HG03196 (cell line): ENCODE data around the gene RPL37.
A peak's percentile ranks its signal among the peaks of the same experiment; 100 is the strongest.
"Not testable (repeated sequence)": the region's sequence is repeated elsewhere in the genome, so short reads cannot be mapped to it uniquely, and the experiment has no call there.

Source experiments
- ATAC-seq: cut with Tn5 transposase; IDR thresholded peaks from one replicate; pipeline ENCODE4 v1.9.1; 2021; ENCODE audit not compliant: unreplicated experiment

Gene RPL37

DNA sequence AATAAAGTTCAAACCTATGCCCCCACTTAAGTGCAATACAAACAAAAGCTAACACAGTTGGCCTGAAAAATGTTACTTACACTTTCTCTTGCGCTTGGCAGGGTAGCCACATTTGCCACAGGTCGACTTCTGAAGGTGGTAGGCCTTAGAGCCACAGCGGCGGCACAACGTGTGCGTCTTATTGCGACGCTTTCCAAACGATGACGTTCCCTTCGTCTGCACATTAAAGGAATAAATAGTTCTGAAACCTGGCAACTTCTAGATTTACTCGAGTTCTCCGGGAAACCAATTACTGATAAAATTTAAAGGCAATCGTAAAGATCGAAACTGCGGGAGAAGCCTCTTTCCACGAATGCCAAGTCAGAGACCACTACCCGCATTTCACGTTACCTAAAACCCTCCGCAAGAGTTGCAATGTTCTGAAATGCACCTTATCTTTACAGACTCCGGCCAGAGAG lies 602 bp downstream of the RPL37 start:
- no peak for ATAC-seq

DNA sequence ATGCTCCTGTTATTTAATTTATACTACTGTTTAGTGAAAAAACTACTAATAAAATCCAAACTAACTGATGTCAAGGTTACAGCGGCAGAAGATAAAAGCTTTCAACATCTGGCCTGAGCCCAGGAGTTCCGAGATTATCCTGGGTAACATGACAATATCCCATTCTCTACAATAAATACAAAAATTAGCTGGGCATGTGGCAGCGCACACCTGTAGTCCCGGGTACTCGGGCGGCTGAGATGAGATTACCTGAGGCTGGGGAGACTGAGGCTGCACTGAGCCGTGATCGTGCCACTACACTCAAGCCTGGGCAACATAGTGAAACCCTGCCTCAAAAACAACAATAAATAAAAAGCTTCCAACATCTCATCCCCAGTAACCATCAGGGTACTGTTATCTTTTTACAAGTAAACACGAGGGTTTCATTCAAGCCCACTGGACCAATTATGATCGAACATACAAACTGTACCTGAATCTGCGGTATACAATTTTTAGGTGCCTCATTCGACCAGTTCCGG lies 1.3 kb downstream of the RPL37 start:
- ATAC-seq: no peak

DNA sequence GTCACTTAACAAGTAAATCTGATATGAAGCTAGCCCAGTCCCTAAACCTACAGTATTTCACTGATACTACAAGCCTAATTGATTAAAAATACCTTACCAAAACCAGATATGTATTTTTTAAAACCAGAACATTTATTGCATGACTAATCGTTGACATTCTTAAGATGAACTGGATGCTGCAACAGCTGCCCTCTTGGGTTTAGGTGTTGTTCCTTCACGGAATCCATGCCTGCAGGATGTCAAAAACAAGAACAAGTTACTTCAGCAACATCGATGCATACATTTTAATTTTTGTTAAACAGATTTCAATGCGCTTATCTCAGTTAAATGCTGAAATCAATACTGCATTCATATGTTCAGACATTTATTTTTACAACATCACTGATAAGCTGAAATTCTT lies 2.7 kb downstream of the RPL37 start:
- ATAC-seq: no peak

DNA sequence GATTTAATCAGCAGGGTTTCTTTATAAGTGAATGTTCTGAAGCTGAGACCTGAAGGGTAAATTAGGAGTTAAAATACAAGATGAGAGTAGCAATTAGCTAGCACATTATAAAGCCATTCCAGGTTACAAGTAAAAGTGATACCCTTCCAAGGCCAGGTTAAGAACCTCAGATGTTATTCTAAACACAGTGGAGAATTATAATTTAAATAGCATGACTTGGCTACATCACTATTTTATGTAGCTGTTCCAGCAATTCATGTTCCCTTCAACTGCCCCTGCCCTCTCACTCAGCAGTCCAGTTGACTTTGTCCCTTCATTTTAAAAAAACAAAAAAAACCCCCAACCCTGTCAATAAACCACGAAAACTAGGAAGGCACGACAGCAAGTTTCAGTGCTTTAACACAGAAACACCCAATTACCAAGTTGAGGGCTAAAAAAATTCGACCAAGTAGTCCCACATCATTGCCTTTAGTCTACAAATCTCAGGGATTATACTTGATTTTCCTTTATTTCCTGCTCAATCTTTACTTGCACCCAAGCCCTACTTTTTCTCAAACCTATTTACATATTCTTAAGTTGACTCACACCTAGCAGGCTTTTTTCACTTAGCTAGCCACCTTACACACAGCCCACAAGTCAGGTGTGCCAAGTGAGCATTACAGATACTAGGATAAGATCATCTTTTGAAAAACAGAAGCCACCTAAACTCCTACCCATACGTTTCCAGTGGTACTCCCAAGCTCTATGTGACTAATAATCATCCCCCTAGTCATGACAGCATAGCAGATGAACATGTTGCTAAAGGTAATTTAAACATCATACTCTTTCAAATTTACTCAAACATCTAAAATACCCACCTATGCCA lies 3.4 kb downstream of the RPL37 start:
- ATAC-seq: peak; percentile 21

DNA sequence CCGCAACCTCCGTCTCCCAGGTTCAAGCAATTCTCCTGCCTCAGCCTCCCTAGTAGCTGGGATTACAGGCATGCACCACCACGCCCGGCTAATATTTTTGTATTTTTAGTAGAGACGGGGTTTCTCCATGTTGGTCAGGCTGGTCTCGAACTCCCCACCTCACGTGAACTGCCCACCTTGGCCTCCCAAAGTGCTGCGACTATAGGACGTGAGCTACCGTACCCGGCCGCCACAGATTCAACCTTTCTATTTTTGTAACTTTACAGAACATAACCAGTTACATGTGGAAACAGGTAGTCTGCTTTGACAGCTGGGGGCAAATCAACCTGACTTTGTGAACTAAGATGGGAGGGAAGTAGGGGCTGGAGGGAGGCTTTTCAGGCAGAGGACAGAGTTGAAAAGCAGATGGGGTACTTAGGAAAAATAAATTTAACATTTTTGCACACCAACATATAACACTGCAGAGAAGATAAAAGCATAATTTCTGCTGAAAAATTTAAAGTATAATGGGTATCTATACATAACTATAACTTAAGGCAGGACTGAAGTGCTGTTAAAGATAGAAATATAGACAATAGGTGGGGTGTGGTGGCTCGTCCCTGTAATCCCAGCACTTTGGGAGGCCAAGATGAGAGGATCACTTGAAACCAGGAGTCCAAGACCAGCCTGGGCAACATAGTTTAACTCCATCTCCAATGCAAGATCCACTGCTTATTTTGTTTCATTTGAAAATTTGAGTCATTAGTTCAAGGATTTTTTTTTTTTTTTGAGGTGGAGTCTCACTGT lies 5.1 kb downstream of the RPL37 start:
- ATAC-seq: no peak

DNA sequence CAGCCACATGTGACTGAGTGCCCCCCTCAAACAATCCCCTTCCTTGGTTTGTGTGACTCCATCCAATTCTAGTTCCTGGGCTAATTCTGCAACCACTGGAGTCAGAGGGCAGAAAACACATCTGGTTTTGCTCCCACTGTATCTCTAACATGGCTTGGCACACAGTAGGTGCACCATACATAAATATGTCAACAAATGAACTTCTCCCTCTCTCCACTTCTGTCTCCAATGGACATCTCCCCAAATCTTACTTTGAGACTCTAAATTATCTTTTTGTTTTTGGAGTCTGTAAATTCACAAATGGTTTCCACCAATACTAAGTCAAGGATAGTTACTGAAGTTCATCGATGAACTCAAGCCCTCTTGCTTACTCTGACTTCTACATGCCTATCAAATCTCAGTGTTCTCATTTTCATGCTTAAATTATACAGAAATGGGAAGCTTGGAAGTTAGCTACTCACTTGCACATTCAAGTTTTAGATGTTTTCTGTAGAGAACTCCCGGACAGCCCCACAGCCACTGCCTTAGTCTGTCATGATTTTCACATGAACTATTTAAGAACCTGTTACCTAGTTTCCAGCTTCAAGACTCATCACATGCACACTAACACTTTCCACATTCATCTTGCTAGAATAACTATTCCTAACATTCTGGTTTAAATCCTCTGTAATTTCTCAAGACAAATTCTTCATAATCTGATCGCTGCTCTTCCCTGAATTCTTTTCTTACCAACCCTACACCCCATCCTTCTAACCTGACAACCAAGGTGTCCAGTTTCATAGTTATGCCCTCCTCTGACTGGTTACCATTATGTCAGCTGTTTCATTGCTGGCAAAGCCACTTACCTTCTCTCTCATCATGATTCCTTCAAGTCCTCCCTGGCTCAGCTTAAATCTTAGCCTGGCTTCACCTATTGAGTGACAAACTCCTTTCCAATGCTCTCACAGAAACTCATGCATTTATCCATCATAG lies 6.0 kb downstream of the RPL37 start:
- ATAC-seq: no peak

DNA sequence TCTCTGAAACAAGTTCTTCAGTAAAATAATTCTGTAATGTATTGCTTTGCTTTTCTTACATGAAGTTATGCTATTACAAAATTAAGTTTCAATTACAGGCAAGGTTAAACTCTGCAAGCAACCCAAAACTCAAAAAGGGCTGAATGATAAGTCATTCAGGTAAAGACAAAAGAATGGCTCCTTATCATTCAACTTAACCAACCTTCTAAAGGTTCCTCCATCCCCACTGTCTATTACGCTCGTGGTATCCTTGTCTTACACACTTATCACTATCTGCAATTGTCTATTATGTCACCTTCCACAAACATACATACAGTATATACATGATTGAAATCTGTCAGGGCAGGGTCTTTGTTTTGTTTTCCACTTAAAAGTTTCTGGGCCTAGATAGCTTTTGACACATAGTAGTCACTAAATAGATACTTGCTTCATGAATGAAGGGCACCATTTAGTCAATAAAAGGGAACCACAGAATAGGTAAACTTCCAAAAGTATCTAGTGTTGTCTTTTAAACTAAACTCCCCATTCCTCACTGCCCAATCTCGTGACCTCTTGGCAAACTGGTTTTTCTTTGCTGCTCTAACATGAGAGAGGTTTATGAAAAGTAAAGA lies 6.9 kb downstream of the RPL37 start:
- no peak for ATAC-seq

DNA sequence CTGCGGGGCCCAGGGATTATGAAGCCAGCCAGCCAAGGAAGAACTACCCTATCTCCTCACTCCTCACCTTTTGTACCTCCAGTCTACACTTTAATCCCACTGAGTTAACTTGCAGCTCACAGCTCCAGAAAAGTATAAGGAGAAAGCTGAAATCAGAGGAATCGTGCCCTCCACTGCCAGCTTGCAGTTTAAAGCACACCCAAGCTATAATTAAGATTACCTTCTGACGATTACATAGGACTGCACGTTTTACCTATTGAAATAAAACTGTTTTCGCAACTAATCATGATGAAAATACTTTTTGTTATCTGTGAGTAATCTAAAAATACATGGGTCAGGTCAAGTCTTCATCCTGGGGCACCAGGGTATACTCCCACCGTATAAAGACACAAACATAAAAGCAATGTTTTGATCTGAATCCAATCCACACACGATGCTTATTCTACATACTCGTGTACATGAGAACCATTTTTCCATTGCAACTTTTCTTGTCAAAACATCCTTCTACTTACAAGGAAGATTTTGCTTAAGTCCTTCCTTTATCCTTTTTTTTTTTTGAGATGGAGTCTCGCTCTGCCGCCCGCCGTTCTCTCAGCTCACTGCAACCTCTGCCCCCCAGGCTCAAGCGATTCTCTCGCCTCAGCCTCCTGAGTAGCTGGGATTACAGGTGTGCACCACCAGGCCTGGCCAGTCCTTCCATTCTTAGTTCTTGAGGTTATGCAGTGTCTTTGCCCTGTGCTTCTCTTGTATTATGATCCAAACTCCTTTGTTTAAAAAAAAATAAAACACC lies 7.6 kb downstream of the RPL37 start:
- ATAC-seq: no peak

DNA sequence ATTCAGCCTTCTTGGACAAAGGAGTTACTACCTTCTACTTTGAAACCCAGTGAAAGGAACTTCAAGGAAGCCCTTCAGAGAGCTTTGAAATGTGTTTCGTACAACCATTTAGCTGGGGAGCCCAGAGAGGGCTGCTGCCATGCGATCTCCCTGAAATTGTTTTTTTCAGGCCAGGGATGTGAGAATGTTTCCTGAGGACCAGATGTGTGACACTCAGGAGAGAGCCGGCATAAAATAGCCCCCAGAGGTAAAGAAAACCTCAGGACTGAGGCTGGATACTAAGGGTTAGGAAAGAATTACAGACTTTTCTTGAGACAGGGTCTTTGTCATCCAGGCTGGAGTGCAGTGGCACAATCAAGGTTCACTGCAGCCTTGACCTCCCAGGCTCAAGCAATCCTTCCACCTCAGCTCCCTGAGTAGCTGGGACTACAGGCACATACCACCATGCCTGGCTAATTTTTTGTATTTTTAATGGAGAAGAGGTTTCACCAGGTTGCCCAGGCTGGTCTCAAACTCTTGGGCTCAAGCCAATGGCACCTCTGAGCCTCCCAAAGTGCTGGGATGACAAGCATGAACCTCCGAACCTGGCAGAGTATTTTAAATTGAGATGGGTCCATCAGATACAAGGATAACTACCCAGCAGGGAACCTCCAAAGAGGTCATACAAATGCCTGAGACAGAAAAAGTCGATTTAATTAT lies 8.4 kb downstream of the RPL37 start:
- ATAC-seq: no peak

DNA sequence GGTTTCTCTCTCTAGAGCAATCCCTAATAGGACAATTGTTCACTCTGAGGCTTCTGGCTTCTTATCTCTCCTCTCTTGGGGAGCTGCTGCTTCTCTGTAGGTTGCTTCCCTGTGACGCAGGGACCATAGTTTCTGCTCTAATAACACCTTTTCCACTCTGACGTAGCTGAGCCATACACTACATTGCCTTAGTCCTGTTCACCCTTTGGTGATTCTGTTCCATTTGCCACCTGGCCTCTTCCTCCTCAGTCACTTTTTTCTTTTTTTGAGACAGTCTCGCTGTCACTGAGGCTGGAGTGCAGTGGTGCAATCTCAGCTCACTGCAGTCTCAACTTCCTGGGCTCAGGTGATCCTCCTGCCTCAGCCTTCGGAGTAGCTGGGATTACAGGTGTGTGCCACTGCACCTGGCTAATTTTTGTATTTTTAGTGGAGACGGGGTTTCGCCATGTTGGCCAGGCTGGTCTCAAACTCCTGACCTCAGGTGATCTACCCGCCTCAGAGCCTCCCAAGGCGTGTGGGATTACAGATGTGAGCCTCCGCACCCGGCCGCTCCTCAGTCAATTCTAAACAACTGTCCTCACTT lies 9.5 kb downstream of the RPL37 start:
- ATAC-seq: not testable (repeated sequence)

DNA sequence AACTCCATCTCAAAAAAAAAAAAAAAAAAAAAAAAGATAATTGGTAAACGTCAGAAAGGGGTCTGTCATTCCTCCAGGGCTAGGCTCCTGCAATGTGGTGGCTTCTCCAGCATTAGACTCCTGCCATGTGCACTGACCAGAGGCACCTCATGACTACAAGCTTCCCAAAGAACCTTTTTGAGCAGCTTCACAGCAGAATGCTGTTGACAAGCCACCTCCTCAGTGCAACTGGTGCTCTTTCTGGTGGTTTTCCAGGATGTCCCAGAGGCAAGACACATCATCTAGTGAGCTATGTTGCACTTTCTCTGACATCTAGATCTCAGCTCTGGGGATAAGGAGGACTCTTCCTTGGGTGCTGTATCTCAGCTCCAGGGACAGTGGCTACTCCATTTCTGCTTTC lies 11.6 kb downstream of the RPL37 start:
- ATAC-seq: no peak

DNA sequence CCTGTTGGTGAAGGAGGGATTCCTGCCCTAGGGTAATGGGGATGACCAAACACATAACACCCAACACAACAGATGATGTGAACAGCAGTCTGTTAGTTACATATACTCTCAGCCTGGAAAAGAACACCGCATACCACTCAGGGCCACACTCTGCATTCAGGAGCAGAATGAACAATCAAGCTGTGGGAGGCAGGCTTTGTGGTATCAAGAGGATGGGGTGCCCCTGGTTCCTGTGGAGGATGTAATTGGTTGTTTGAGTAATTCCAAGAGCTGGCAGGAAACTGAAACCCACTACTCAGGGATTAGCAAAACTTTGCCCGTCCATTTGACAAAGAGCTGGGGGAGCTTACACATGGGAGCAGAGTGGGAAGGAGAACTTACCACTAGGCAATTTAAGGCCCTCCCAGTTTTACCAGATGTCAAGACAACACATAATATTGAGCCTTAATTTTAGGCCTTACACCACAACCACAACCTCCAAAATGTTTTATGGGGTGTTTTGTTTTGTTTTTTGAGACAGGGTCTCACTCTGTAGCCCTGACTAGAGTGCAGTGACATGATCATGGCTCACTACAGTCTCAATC lies 21.2 kb downstream of the RPL37 start:
- no peak for ATAC-seq

DNA sequence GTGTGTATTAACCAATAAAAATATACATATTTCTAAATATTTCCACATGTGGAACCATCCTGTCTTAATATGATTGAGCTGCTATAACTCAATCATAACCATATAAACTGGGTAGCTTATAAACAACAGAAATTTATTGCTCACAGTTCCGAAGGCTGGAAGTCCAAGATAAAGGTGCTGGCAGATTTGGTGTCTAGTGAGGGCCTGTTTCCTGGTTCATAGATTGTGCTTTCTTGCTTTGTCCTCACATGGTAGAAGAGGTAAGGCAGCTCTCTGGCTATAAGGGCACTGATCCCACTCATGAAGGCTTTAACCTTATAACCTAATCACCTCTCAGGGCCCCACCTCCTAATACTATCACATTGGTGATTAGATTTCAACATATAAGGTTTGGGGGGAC lies 22.9 kb downstream of the RPL37 start:
- no peak for ATAC-seq

DNA sequence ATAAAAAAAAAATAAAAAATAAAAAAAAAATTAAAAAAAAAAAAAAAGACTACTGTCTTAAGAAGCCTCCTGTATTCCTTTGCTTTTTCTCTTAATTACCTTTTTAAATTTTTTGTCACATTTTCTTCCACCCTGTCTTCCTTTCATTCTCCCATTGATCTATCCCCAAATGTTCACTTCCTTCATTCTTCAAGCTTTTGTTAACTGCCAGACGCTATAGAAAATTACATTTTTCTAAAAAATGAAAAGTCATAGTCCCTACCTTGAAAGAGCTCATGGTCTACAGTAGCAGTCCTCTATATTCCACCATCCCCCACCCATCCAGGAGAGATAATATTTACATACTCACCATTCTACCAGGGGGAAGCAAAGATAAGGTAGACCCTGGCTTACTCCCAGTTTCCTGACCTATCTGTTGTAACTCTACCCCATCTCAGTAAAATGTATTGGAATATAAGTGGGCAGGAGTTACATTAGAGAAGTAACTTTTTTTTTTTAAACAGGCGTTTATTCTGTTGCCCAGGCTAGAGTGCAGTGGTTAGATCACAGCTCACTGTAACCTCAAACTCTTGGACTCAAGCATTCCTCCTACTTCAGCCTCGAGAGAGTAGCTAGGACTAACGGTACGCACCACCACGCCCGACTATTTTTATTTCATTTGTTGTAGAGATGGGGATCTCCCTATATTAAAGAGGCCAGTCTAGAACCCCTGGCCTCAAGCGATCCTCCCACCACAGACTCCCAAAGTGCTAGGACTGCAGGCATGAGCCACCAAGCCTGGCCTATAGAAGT lies 33.1 kb downstream of the RPL37 start:
- no peak for ATAC-seq

DNA sequence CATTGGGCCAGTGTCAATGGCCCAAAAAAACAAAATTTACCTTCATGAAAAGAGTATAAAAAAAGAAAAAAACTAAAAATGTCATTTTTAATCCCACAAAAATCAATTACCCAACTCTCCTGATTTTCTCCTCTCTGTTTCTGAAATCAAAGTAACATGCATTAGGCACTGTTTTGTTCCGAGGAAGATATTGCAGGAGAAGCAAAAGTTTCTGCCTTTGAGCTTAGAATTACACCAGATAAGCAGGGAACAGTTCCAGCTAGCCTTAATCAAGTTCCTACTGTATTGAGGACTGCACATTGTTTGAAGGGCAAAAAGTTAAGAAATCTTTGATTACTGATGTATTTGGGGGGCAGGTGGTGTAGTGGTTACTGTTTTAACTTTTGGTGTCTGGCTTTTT lies 35.8 kb downstream of the RPL37 start:
- ATAC-seq: no peak

DNA sequence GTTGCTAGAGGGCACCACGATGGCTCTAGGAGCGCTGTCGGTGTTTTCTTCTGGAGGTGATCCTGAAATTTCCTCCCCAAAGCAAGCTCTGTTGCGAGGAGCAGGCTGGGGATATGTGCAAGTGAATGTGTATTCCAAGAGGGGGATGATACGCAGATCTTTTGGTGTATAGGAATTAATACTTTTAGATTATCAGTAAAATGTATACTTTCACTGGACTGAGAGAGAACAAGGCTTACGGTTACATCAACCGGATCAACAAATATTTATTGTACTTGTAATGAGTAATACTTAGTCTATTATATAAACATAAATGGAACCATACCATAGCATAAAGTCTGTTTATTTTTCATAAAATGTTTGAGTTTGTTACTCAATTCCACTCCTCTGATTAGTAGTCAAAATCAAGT lies 36.2 kb downstream of the RPL37 start:
- ATAC-seq: no peak

DNA sequence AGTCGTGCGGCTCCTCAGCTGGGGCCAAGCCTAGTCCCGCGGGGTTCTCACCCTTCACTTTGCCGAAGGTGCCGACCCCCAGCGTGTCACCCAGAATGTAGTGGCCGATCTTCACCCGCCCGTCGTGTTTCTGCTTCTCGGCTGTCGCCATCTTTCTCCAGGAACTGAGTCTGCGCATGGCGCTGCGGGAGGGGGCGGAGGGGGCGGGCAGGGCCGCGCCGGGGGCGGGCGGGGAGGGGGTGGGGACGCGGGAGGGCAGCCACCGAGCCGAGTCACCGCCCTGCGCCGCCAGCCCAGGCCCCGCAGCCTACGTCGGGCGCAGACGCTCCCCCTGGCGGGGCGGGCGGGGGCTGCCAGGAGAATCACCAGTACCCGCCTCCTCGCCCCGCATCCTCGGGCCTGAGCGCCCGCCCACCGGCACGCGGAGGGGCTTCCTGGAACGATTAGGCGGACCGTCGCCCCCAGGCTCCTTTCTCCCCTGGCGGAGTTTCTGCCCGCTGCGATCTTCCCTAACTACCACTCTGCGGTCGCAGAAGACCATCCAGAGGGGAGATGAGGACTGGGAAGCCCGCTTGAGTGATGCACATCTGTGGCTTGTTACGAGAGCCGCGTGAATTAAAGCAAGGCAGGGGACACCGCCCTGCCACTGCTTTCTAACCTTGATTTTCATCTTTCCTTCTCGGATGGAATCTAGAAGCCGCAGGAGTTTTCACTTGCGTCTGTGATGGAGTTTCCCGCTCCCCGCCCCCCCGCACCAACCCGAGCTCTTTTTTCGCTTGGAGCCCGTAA lies 36.8 kb downstream of the RPL37 start, which contains the start of gene PRKAA1:
TSS of gene PRKAA1 (minus strand) at position 363 of the 789 bp plus-strand sequence. CDS start at position 178, 185 bp downstream.
- ATAC-seq: peak; percentile 97
